BJ (cell line): Measurements from ENCODE around the gene TRAIP. TPM values are rescaled to one million over a fixed set of nuclear protein-coding genes. Genes with fewer than 3 reads are reported as not detected.

Experiments
- CTCF ChIA-PET: fragments of 350-600 bp; formaldehyde crosslinking; extraction: SDS; loops from one replicate; lab custom pipeline; 2021; ENCODE audit warnings: antibody characterized with exemption, inconsistent platforms; lab: Yijun Ruan, JAX
- POLR2A ChIA-PET: fragments of 300-600 bp; sonication (Branson Sonifier 250); formaldehyde crosslinking; extraction: SDS; loops from one replicate; lab custom pipeline; 2021; ENCODE audit warnings: antibody characterized with exemption; lab: Charles Lee
- DNase-seq: peaks from one replicate; pipeline ENCODE4 v3.0.0-alpha.2; 2011; ENCODE audit warnings: low read depth
- H3K27me3 ChIP-seq: 2 replicates; pipeline ENCODE4 v1.6.0; 2011; ENCODE audit warnings: low read length; ENCODE audit not compliant: control insufficient read depth, insufficient read depth
- H3K36me3 ChIP-seq: 2 replicates; pipeline ENCODE4 v1.5.1; 2011; ENCODE audit warnings: low read length; ENCODE audit not compliant: control insufficient read depth, insufficient read depth
- H3K4me3 ChIP-seq: 2 replicates; pipeline ENCODE4 v1.5.1; 2011; ENCODE audit warnings: low read depth, mild to moderate bottlenecking, control low read depth, low read length
- CTCF ChIP-seq: IDR thresholded peaks from 2 replicates; pipeline ENCODE4 v1.5.1; 2011; ENCODE audit warnings: low read depth, mild to moderate bottlenecking, control low read depth, inconsistent platforms, low read length, moderate library complexity; ENCODE audit not compliant: insufficient read depth
- polyA plus RNA-seq: library from polyadenylated mRNA; depleted of rRNA; stranded (reverse); fragments of >200 nt; gene quantifications from 2 replicates; pipeline ENCODE4 v1.2.3, GENCODE V29; 2011; rRNA removed
- small RNA-seq: library from RNA; depleted of rRNA; stranded (forward); fragments of <200 nt; gene quantifications from one replicate; pipeline ENCODE3, GENCODE V24; 2012; ENCODE audit warnings: low replicate concordance, low read depth; ENCODE audit not compliant: insufficient read length

Gene TRAIP
- polyA plus RNA-seq, 1 experiment, result 5.8 TPM

GRCh38 chr3:49780080-49780974 lies 76.0 kb downstream of the TRAIP start:
- no peak for DNase-seq
- CTCF ChIA-PET, result no interaction called here

DNA sequence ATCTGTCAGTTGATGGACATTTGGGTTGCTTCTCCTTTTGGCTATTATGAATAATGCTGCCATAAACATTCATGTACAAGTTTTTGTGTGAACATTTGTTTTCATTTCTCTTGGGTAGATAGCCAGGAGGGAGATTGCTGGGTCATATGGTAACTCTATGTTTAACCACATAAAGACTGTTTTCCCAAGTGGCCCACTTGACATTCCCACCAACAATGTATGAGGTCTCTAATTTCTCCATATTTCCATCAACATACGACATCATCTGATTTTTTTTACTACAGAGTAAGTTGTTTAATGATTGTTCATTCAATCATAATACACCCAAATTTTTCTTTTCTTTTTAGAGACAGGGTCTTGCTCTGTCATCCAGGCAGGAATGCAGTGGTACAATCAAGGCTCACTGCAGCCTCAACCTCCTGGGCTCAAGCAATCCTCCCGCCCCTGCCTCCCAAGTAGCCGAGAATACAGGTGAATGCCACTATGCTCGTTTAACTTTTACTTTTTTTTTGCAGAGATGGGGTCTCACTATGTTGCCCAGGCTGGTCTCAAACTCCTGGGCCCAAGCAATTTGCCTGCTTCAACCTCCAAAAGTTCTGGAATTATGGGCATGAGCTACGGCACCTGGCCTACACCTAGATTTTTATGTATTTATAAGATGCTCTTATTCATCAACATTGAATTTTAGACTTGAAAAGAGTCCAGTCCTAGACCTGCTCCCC lies 76.8 kb downstream of the TRAIP start:
- DNase-seq, result no peak
- Histone ChIP-seq H3K27me3 (no peaks in the 10 kb centered on the region), H3K36me3 (peaks cover 9% of the 10 kb centered on the region; the same call in 1 of the 2 replicates), H3K4me3 (no peak overlapping the region)
- CTCF ChIA-PET, result interaction anchor here (1.6 kb wide), 1 partner anchor 23 kb away, joined by 3 read pairs; the partner anchor contains the start of gene INKA1
- TF ChIP-seq CTCF, result no peak
- POLR2A ChIA-PET, result no interaction called here

More at GRCh38 chr3:49780080-49780974, 76.0 kb downstream of the TRAIP start:
- no peaks in the 10 kb centered on the region for H3K27me3 ChIP-seq
- TF ChIP-seq CTCF, result no peak
- H3K4me3 ChIP-seq, result no peak overlapping the region
- peaks cover 7% of the 10 kb centered on the region; the same call in 1 of the 2 replicates for H3K36me3 ChIP-seq
- POLR2A ChIA-PET, result no interaction called here

Small RNA genes within 50 kb of the gene (small RNA-seq; reads per million reads assigned to genes)
- gene RN7SL217P, result not detected

Other genes with a start within 250 kb of the TRAIP start
- gene APEH, start 182.2 kb downstream of the TRAIP start, polyA plus RNA-seq, result 105 and 165 TPM in 2 replicates
- 5.5 and 10.7 TPM in 2 replicates for gene MST1, start 167.1 kb downstream of the TRAIP start, polyA plus RNA-seq
- gene RNF123, start 167.0 kb downstream of the TRAIP start, polyA plus RNA-seq, result 28.8 and 61.2 TPM in 2 replicates
- not detected in 2 replicates for gene AMIGO3, start 136.9 kb downstream of the TRAIP start, polyA plus RNA-seq
- 19.0 and 30.0 TPM in 2 replicates for gene GMPPB, start 132.6 kb downstream of the TRAIP start, polyA plus RNA-seq
- 35.8 and 54.4 TPM in 2 replicates for gene IP6K1, start 70.0 kb downstream of the TRAIP start, polyA plus RNA-seq
- not detected in 2 replicates for gene CDHR4, start 56.7 kb downstream of the TRAIP start, polyA plus RNA-seq
- gene INKA1, start 53.3 kb downstream of the TRAIP start, polyA plus RNA-seq, result 3.1 and 4.4 TPM in 2 replicates
- 32.9 and 62.5 TPM in 2 replicates for gene UBA7, start 42.6 kb downstream of the TRAIP start, polyA plus RNA-seq
- gene CAMKV, start 13.3 kb upstream of the TRAIP start, polyA plus RNA-seq, result not detected in 2 replicates
- gene MST1R, start 47.3 kb upstream of the TRAIP start, polyA plus RNA-seq, result 0.17 and 0.64 TPM in 2 replicates
- gene MON1A, start 73.2 kb upstream of the TRAIP start, polyA plus RNA-seq, result 9.5 and 14.1 TPM in 2 replicates
- gene RBM6, start 83.6 kb upstream of the TRAIP start, polyA plus RNA-seq, result 33.4 and 46.6 TPM in 2 replicates
- 171 and 205 TPM in 2 replicates for gene RBM5, start 232.4 kb upstream of the TRAIP start, polyA plus RNA-seq